ENCODE data around the gene SYNGR1. TPM values are rescaled to one million over a fixed set of nuclear protein-coding genes. Genes with fewer than 3 reads are reported as not detected.

SYNGR1 gene, protein sequence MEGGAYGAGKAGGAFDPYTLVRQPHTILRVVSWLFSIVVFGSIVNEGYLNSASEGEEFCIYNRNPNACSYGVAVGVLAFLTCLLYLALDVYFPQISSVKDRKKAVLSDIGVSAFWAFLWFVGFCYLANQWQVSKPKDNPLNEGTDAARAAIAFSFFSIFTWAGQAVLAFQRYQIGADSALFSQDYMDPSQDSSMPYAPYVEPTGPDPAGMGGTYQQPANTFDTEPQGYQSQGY
- 7.8 and 10.9 TPM in 2 replicates for total RNA-seq

DNA sequence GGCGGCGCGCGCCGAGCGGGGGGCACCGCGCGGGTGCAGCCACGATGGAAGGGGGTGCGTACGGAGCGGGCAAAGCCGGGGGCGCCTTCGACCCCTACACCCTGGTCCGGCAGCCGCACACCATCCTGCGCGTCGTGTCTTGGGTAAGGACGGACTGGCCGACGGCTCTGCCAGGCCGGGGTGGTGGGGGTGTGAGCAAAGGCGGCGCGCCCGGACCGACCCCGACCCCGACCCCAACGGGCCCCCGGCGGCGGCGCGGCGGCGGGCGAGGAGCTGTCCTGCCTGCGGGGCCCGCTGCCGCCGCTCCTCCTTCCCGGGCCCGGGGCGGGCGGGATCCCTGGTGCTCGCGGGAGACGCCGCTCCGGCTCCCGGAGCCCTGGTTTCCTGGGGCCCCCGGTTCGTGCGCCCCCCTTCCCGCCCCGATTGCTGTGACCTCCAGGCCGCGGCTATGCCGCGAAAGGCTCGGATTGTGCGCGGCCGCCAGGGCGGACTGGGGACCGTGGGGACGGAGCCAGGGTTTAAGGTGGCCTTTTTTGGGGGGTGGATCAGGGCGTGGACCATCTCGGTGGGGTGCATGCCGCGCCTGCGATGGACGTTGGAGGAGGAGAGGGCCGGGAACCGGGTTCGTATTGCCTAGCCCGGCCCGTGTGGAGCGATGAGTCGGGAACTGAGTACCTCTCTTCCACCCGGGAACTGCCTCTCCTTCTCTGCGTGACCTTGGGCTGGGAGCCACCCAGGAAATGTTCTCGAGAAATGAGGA lies at the start of gene SYNGR1:
Gene SYNGR1, plus strand, starts transcription at position 25 of the 760 bp plus-strand sequence. Its CDS starts 20 bp downstream, at position 45.

DNA sequence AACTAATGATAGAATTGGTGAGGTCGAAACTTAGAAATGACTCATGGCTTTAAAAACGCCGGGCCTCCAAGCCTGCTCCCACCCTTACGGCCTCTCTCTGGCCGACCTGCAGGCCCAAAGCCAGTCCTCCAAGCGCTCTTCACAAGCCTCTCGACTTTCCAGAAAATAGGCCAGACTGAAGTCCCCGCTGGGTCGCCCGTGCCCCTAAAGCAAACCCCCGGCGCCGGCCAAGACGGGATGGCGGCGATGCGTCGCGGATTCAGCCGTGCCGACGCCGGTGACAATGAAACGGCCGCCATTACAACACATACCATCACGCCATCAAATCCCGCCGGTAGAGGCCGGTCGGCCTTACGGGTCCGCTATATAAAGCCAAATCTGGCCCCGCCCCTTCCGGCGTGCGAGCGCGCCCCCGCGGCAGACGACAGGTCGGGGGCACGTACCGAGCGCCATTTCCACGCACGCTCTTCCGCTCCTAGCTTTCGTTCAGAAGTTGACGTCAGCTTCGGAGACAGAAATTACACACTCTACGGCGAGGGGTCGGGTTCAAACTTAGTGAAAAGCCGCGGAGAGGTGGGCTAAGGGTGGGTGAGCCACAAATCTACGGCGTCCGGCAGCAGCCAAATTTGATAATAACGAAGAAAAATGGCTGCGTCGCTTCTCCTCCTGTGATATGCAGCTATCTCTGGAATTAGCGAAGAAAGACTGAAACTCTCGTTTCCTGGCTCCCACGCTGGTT lies 30.3 kb upstream of the SYNGR1 start, which contains the start of gene RPL3:
Gene RPL3, minus strand, starts transcription at position 340 of the 739 bp plus-strand sequence. Its CDS starts 26 bp downstream, at position 314.

Other genes starting within 250 kb of the SYNGR1 start
- gene CBX7, start 197.3 kb upstream of the SYNGR1 start, total RNA-seq, result 7.4 and 14.4 TPM in 2 replicates
- 3.8 and 4.2 TPM in 2 replicates for gene PDGFB, start 105.0 kb upstream of the SYNGR1 start, total RNA-seq
- gene RPL3, start 30.4 kb upstream of the SYNGR1 start, total RNA-seq, result 2,999 and 3,236 TPM in 2 replicates
- gene TAB1, start 49.8 kb downstream of the SYNGR1 start, total RNA-seq, result 17.0 and 18.1 TPM in 2 replicates
- 0.25 and 0.49 TPM in 2 replicates for gene MGAT3, start 107.0 kb downstream of the SYNGR1 start, total RNA-seq
- gene MIEF1, start 152.3 kb downstream of the SYNGR1 start, total RNA-seq, result 15.4 and 19.0 TPM in 2 replicates
- gene ATF4, start 170.6 kb downstream of the SYNGR1 start, total RNA-seq, result 234 and 262 TPM in 2 replicates
- gene RPS19BP1, start 182.8 kb downstream of the SYNGR1 start, total RNA-seq, result 77.7 and 80.4 TPM in 2 replicates
- not detected in 2 replicates for gene CACNA1I, start 220.8 kb downstream of the SYNGR1 start, total RNA-seq